Testis (tissue), 3 donors: ENCODE measurements around the gene ARL3. TPM values are rescaled to one million over a fixed set of nuclear protein-coding genes. Genes with fewer than 3 reads are reported as not detected.

Experiments used
- DNase-seq: peaks from one replicate; pipeline ENCODE4 v3.0.0-alpha.2; 2019
- H3K27ac ChIP-seq, 2 donors: fragments of 200-600 bp; sonication (generic); one replicate each; pipeline ENCODE4 v1.5.1; 2019
- H3K27me3 ChIP-seq: fragments of 200-600 bp; sonication (generic); one replicate; pipeline ENCODE4 v1.5.1; 2019
- H3K36me3 ChIP-seq: fragments of 200-600 bp; sonication (generic); one replicate; pipeline ENCODE4 v1.5.1; 2017; ENCODE audit warnings: low read depth; ENCODE audit errors: missing control alignments
- H3K4me1 ChIP-seq: fragments of 200-600 bp; sonication (generic); one replicate; pipeline ENCODE4 v1.5.1; 2019
- H3K4me3 ChIP-seq, 2 donors: fragments of 200-600 bp; sonication (generic); one replicate each; pipeline ENCODE4 v1.5.1; 2017 to 2019
- H3K9me3 ChIP-seq: fragments of 200-600 bp; sonication (generic); one replicate; pipeline ENCODE4 v1.5.1; 2017
- CTCF ChIP-seq, 3 experiments: fragments of 450-650 bp in 2 of 3; fragments of 200-600 bp in 1 of 3; sonication (generic) in 1 of 3; IDR thresholded peaks; one replicate each; pipeline ENCODE4 v1.5.1; 2016 to 2019; ENCODE audit warnings: antibody characterized with exemption in 3 of 3, mild to moderate bottlenecking in 2 of 3, moderate library complexity in 1 of 3
- POLR2A ChIP-seq: fragments of 450-650 bp; IDR thresholded peaks from one replicate; pipeline ENCODE4 v1.6.1; 2017; ENCODE audit warnings: antibody characterized with exemption, mild to moderate bottlenecking, moderate library complexity
- WGBS, 2 donors: methylation state at CpG; one replicate each; pipeline ENCODE4 v1.1.5; 2018; 5-methylcytosine and 5-hydroxymethylcytosine counted together
- intact Hi-C: fragments of 100-400 bp; cut with DNase I; formaldehyde crosslinking; loops from one replicate; pipeline ENCODE4 v1.15.1; 2023; ENCODE audit warnings: low total_unique reads
- polyA plus RNA-seq: library from polyadenylated mRNA; stranded (reverse); fragments of 350-450 nt; fragmentation: Illumina TruSeq; extraction: RNeasy Lipid Tissue Mini Kit (QIAGEN cat#74804); gene quantifications from one replicate; pipeline ENCODE4 v1.2.3, GENCODE V29; 2014; ENCODE audit warnings: low read depth, low replicate concordance; ENCODE audit not compliant: insufficient read depth
- total RNA-seq, 2 donors: library from RNA; depleted of rRNA; stranded (reverse); fragments of >200 nt; gene quantifications; one replicate each; pipeline ENCODE4 v1.2.3, GENCODE V29; 2016

Gene ARL3
- total and polyA plus RNA-seq, 3 donors from 2014 or later: 10.8 to 25.2 (median 10.9) TPM

- Histone ChIP-seq H3K27ac (peak overlapping the region; percentile 96 to 99), H3K27me3 (no peaks in the 10 kb centered on the region), H3K4me1 (peaks cover 24% of the 10 kb centered on the region), H3K36me3 (no peaks in the 10 kb centered on the region), H3K4me3 (peak overlapping the region; percentile 79 to 81), H3K9me3 (no peaks in the 10 kb centered on the region)
- TF ChIP-seq CTCF (IDR thresholded peaks at IDR 0.05): no peak
- TF ChIP-seq POLR2A: no peak
- peak; percentile 62 for DNase-seq
- 1 to 2% methylated on average over 31 to 76 of the region's 76 CpGs for WGBS, 2 donors
- intact Hi-C loops: loop anchor here (5.0 to 10.0 kb wide), 2 partner anchors 69 to 139 kb away; partner anchors contain the start of genes ACTR1A, ARL3, SFXN2 and SUFU
Measured at GRCh38 chr10:102643336-102644065, 70.7 kb downstream of the ARL3 start.

- Histone ChIP-seq H3K4me3 (peak overlapping the region; percentile 79 to 81), H3K4me1 (peaks cover 17% of the 10 kb centered on the region), H3K27ac (peak overlapping the region; percentile 96 to 99), H3K9me3 (no peaks in the 10 kb centered on the region), H3K27me3 (no peaks in the 10 kb centered on the region), H3K36me3 (no peaks in the 10 kb centered on the region)
- DNase-seq: peak; percentile 69
- no peak for TF ChIP-seq POLR2A
- no peak for TF ChIP-seq CTCF (IDR thresholded peaks at IDR 0.05)
- intact Hi-C loops: loop anchor here (5.0 to 10.0 kb wide), 2 partner anchors 69 to 138 kb away; partner anchors contain the start of genes ACTR1A, ARL3, SFXN2 and SUFU
- WGBS, 2 donors: 1% methylated on average over 40 to 42 of the region's 45 CpGs
Measured at GRCh38 chr10:102642736-102643335, 71.4 kb downstream of the ARL3 start.

- no peaks in the 10 kb centered on the region for H3K36me3 ChIP-seq
- H3K27ac ChIP-seq: peak overlapping the region; percentile 96 to 99
- peak overlapping the region; percentile 79 to 81 for H3K4me3 ChIP-seq
- DNase-seq: peak; percentile 99
- H3K9me3 ChIP-seq: no peaks in the 10 kb centered on the region
- intact Hi-C loops: loop anchor here (5.0 to 10.0 kb wide), 2 partner anchors 70 to 137 kb away; partner anchors contain the start of genes ACTR1A, ARL3, SFXN2 and SUFU
- no peaks in the 10 kb centered on the region for H3K27me3 ChIP-seq
- peak; percentile 74 for TF ChIP-seq POLR2A
- no peak for TF ChIP-seq CTCF (IDR thresholded peaks at IDR 0.05)
- WGBS, 2 donors: 0 to 1% methylated on average over 6 to 27 of the region's 77 CpGs
- peaks cover 10% of the 10 kb centered on the region for H3K4me1 ChIP-seq
Measured at GRCh38 chr10:102641880-102642735, 72.1 kb downstream of the ARL3 start.

- no peak for DNase-seq
- no peaks in the 10 kb centered on the region for H3K27me3 ChIP-seq
- TF ChIP-seq CTCF (IDR thresholded peaks at IDR 0.05) (no peak), POLR2A (no peak)
- intact Hi-C loops: loop anchor here (5.0 to 10.0 kb wide), 2 partner anchors 71 to 137 kb away; partner anchors contain the start of genes ACTR1A, ARL3, SFXN2 and SUFU
- no peaks in the 10 kb centered on the region for H3K36me3 ChIP-seq
- H3K4me1 ChIP-seq: peaks cover 5% of the 10 kb centered on the region
- peak overlapping the region; percentile 96 to 99 for H3K27ac ChIP-seq
- WGBS, 2 donors: 6 to 9% methylated on average over 7 of the region's 7 CpGs
- peak overlapping the region; percentile 79 to 81 for H3K4me3 ChIP-seq
- H3K9me3 ChIP-seq: no peaks in the 10 kb centered on the region
Measured at GRCh38 chr10:102641402-102641801, 72.8 kb downstream of the ARL3 start.
